Stimulated activated effector memory CD8-positive, alpha-beta T cell treated with anti-CD3 and anti-CD28 coated beads, Interleukin-12 subunit alpha, Interleukin-12 subunit beta, amount 100 ng/mL, for 72 hours (primary cell): ENCODE measurements around the gene MUSTN1.

Experiments
- ATAC-seq: fragments of 150-1000 bp; cut with Tn5 transposase; 2 replicates; pipeline ENCODE4 v1.10.0; 2021
- DNase-seq, 2 donors: peaks; one replicate each; pipeline ENCODE4 v3.0.0; 2021 to 2022; ENCODE audit warnings: low spot score in 2 of 2
- H3K27ac Mint-ChIP-seq: one replicate; pipeline ENCODE4 v1.8.0; 2022; ENCODE audit warnings: mild to moderate bottlenecking, mixed read lengths
- H3K36me3 Mint-ChIP-seq: one replicate; pipeline ENCODE4 v1.8.0; 2022; ENCODE audit warnings: mild to moderate bottlenecking, mixed read lengths
- H3K4me1 Mint-ChIP-seq: one replicate; pipeline ENCODE4 v1.8.0; 2022; ENCODE audit warnings: mixed read lengths
- H3K4me3 Mint-ChIP-seq: one replicate; pipeline ENCODE4 v1.8.0; 2022; ENCODE audit warnings: mild to moderate bottlenecking, mixed read lengths
- H3K9me3 Mint-ChIP-seq: one replicate; pipeline ENCODE4 v1.8.0; 2022; ENCODE audit warnings: mixed read lengths

The MUSTN1 gene

DNA sequence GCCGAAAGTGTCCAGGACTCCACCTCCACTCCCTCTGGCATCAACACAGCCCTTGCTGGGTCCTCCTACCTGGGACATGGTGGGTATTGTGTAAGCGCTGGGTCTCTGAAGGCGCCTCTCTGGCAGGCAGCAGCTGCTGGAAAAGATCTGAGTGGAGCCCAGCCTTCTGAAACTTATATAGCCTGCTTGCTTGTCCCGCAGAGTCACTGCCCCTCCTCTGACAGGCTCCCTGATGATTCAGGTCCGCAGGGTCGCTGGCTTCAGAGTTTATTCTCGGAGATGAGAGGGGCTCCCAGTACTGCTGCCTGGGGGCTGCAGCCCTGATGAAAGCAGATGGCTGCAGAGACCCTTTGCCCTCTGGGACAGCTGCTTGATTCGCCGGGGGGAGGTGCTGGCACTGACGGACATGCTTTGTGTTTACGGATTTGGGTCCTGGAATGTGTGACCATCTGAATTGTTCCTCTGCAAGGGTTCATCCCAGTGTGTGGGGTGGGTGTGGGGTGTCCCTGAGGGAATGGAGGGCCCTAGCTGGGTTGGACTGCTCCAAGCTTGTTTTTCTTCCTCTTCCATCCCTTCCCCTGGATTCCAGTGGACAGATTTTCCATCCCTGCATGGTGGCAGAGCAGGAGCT lies at the start of gene MUSTN1:
Gene MUSTN1 (minus strand): TSS at position 149 of the 631 bp plus-strand sequence. CDS start 71 bp downstream, at position 78.
- no peaks in the 10 kb centered on the region for H3K9me3 Mint-ChIP-seq
- peak within 1 kb of the TSS; percentile 48 for H3K27ac Mint-ChIP-seq
- DNase-seq (no peak), ATAC-seq (no peak)
- H3K4me1 Mint-ChIP-seq, result peaks cover 41% of the 10 kb centered on the region
- H3K36me3 Mint-ChIP-seq, result peaks cover 12% of the 10 kb centered on the region
- H3K4me3 Mint-ChIP-seq, result no peak within 1 kb of the TSS

DNA sequence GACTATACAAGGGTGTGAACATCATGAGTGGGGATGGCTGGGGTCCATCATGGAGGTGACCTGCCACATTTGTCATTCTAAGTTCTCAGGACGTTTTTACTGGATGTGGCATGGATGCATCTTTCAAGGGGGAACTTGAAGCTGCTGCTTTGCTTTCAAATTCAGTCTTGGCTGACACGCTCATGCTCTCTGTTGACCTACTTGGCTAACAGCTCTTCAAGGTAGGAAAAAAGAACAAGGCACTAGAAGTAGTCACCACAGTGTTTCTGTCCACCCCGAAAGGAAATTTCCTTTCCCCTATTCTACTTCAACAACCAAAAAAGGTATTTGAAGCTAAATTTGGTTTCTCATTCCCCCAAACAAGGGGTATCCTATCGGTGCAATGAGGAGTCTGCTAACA lies 47.6 kb upstream of the MUSTN1 start:
- ATAC-seq, result no peak

DNA sequence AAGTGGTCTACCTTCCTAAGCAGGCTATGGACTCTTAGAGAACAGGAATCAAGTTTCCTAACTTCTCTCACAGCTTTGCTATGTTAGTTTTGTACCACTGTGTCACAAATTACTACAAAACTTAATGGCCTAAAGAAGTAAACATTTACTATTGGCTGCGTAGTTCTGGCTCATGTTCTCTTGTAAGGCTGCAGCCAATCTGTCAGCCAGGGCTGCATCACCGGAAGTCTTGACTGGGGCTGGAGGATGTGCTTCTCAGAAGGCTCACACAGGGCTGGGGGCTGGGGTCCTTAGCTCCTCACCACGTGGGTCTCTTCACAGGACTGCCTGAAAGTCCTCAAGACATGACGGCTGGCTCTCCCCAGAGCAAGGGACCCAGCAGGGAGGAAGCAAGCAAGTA lies 47.1 kb upstream of the MUSTN1 start:
- H3K27ac Mint-ChIP-seq, result no peak overlapping the region
- no peaks in the 10 kb centered on the region for H3K9me3 Mint-ChIP-seq

More for the DNA sequence above, 47.6 kb upstream of the MUSTN1 start:
- peaks cover 49% of the 10 kb centered on the region for H3K4me1 Mint-ChIP-seq
- H3K9me3 Mint-ChIP-seq, result no peaks in the 10 kb centered on the region
- H3K27ac Mint-ChIP-seq, result no peak overlapping the region
- peaks cover 10% of the 10 kb centered on the region for H3K36me3 Mint-ChIP-seq
- DNase-seq, result no peak
- no peak overlapping the region for H3K4me3 Mint-ChIP-seq

DNA sequence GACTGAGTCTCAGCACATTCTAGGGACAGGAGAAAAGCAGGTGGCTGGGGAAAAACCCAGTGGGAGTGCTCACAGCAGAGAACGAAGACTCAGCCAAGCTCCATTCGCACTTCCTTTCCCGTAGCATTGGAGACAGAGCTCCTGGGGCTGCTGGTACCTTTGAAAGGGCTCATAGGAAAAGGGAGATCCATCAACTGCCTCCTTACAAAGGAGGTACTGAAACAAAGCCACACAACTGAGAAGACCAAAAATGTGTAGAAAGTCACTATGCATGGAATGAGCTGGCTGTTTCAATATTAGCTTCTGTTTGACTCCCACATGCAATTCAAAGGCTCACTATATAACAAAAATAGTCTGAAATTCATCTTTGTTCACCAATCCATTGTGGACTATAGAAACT lies 45.7 kb upstream of the MUSTN1 start:
- H3K4me1 Mint-ChIP-seq, result peaks cover 49% of the 10 kb centered on the region
- peak; percentile 87 for ATAC-seq
- peak overlapping the region; percentile 60 for H3K27ac Mint-ChIP-seq
- H3K4me3 Mint-ChIP-seq, result no peak overlapping the region
- H3K9me3 Mint-ChIP-seq, result no peaks in the 10 kb centered on the region
- H3K36me3 Mint-ChIP-seq, result peaks cover 4% of the 10 kb centered on the region
- DNase-seq, result no peak

More for the DNA sequence above, 47.1 kb upstream of the MUSTN1 start:
- Mint-ChIP-seq H3K4me3 (no peak overlapping the region), H3K36me3 (peaks cover 10% of the 10 kb centered on the region), H3K4me1 (peaks cover 54% of the 10 kb centered on the region)
- ATAC-seq (no peak), DNase-seq (no peak)

DNA sequence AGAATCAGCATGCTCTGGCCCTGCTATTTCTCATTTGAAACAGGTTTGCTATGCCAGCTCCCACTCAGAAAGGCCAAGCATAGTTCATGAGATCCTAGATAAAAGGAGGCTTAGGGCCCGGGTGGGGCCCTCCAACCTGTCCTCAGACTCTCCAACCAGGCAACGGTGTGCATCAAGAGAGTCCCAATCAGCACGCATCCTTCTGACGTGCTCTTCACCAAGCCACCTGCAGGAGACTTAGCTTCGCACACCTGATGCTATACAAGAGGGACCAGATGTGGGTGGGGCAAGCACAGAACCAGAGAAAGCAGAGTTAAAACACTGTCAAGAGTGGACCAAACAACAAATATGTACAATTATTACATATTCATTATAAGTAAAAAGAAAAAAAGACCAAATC lies 45.2 kb upstream of the MUSTN1 start:
- peaks cover under 1% of the 10 kb centered on the region for H3K36me3 Mint-ChIP-seq
- H3K27ac Mint-ChIP-seq, result peak overlapping the region; percentile 60
- H3K4me1 Mint-ChIP-seq, result peaks cover 53% of the 10 kb centered on the region
- DNase-seq, result no peak
- H3K9me3 Mint-ChIP-seq, result no peaks in the 10 kb centered on the region
- ATAC-seq, result peak; percentile 8
- H3K4me3 Mint-ChIP-seq, result no peak overlapping the region

DNA sequence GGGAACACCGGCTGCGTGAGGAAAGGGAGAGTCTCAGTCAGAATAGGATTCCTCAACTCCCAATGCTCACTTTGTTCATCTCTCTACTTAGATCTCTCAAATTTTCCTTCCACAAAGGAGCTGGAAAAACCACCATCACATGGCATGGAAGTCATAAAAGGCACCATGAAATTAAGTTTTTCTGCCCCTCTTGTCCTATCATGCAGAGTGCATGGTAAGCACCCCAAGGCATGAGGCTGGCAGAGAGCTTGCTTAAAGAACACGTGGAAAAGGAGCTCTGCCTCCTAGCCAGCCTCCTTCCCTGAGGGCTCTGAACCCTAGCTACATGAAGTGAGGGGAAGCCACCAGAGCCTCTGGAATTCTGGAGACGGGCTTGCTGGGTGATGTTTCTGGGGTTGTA lies 44.8 kb upstream of the MUSTN1 start:
- ATAC-seq, result no peak
- Mint-ChIP-seq H3K9me3 (no peaks in the 10 kb centered on the region), H3K4me3 (no peak overlapping the region), H3K4me1 (peaks cover 58% of the 10 kb centered on the region), H3K36me3 (no peaks in the 10 kb centered on the region), H3K27ac (no peak overlapping the region)
- no peak for DNase-seq

DNA sequence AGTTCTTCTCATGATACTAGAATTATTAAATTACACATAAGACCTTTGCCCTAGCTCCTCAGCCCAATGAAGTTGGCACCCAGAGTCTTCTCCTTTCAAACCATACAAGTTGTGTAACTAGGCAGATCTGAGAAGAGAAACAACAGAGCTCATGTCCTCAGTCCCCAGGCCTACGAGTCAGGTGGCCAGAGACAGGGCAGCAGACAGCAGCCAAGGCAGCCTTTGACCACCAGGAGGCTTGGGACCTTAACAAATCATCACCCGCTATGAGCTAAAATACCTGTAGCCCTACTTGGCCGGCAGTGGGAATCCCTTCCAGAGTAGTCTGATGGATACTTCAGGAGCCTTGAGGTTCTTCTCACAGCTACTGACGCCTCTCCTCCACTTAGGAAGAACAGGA lies 44.3 kb upstream of the MUSTN1 start:
- Mint-ChIP-seq H3K4me1 (peaks cover 63% of the 10 kb centered on the region), H3K9me3 (no peaks in the 10 kb centered on the region), H3K4me3 (no peak overlapping the region), H3K36me3 (no peaks in the 10 kb centered on the region), H3K27ac (no peak overlapping the region)
- DNase-seq (no peak), ATAC-seq (no peak)

DNA sequence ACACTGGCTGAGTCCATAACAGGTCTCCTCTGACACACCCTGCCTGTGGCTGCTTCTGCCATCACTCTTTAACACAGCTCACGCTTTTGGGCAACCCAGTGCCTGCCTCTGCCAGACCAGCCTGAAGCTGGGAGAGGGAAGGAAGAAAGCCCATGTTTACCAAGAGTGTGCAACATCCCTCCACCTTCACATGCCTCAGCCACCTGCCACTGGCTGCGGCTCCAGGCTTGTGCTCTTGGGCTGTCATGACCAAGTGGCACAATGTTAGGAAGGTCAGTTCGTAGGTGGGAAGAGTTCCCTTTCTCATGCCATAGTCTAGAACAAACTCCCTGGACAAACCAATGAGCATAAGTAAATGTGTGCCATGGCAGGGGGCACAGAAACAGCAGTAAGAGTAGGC lies 42.3 kb upstream of the MUSTN1 start:
- Mint-ChIP-seq H3K36me3 (no peaks in the 10 kb centered on the region), H3K4me1 (peaks cover 59% of the 10 kb centered on the region), H3K4me3 (no peak overlapping the region), H3K27ac (no peak overlapping the region), H3K9me3 (no peaks in the 10 kb centered on the region)
- ATAC-seq (no peak), DNase-seq (no peak)

DNA sequence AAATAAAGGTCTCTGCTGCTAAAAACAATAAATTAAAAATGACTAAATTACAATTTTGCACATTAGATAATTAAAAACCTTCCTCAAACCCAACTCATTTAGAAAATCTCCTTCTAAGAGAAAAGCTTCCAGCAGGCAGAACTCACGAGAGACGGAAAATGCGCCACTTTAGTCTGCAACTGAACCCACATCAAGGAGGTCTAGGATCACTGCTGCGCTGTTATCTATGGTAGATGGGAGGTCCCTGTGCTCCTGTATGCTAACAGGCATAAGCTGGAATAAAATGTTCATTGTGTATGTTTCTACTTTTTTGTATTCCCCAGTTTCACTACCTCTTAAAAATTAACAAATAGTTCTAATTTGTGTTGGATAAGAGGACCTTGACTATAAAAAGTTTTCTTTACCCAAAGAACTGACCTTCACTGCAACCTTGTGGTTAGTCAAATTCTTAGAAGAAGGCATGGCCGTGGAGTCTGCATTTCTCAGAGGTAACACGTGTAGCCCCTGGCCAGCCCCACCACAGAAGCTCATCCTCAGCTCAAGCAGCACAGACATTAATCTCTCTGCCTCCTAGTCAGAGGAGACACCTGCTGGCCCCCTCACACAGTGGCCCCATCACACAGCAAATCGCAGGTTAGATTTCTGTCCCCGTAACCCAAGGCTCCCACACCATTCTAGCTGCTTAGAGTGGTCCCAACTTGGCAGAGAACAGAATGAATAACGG lies 40.2 kb upstream of the MUSTN1 start:
- H3K4me1 Mint-ChIP-seq, result peaks cover 62% of the 10 kb centered on the region
- no peaks in the 10 kb centered on the region for H3K9me3 Mint-ChIP-seq

DNA sequence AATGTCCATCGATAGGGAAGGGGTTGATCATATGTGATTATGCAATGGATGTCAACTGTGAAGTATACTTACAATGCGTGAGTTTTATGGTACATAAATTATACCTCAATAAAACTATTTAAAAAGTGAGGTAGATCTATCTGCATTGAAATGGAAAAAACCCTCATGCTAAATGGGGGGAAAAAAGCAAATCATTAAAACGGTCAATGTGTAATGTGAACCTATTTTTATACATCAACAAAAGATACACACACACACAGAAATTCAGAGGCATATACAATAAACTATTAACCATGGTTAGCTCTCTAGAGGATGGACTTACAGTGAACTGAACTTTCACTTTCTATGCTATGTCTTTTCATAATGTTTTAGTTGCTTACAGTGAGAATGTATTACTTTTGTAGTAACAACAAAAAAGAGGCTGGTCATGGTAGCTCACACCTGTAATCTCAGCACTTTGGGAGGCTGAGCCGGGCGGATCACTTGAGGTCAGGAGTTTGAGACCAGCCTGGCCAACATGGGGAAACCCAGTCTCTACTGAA lies 39.4 kb upstream of the MUSTN1 start:
- peak overlapping the region; percentile 29 for H3K27ac Mint-ChIP-seq
- no peaks in the 10 kb centered on the region for H3K36me3 Mint-ChIP-seq
- H3K4me3 Mint-ChIP-seq, result no peak overlapping the region
- H3K9me3 Mint-ChIP-seq, result no peaks in the 10 kb centered on the region
- DNase-seq (no peak), ATAC-seq (no peak)
- H3K4me1 Mint-ChIP-seq, result peaks cover 58% of the 10 kb centered on the region

More for the DNA sequence above, 40.2 kb upstream of the MUSTN1 start:
- Mint-ChIP-seq H3K27ac (no peak overlapping the region), H3K36me3 (no peaks in the 10 kb centered on the region), H3K4me3 (no peak overlapping the region)
- no peak for DNase-seq
- no peak for ATAC-seq

DNA sequence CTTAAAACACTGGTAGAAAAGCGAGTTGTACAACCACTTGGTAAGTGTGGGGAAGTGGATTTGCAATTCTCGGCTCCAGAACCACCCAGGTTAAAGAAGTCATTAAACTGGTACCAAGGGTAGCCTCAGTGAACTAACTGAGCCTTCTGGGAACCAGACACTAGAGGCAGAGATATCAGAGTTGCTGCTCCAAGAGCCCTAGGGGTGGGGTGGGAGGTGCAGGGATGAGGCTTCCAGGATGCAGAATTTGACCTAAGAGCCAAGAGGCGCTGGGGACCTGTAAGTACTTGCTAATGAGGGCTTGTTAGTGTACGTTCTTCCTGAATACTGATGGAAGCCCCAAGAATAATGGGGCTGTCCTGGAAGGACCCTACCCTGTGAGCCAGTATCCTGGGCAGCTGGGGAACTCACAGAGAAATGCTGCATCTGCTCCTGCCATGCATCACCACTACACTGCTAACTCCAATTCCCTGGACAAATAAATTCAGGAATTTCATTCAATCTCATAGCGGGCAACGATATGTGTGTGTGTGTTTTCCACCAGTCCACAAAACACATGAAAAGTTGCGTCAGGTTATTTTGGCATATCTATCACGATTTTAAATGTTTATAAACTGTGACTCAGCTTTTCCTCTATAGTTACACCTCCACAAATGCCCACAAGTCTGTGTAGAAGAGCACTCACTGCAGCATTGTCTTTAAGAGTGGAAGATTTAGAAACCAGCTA lies 38.8 kb upstream of the MUSTN1 start:
- H3K36me3 Mint-ChIP-seq, result no peaks in the 10 kb centered on the region
- peaks cover 55% of the 10 kb centered on the region for H3K4me1 Mint-ChIP-seq
- no peaks in the 10 kb centered on the region for H3K9me3 Mint-ChIP-seq
- DNase-seq, result no peak
- H3K4me3 Mint-ChIP-seq, result no peak overlapping the region
- H3K27ac Mint-ChIP-seq, result peak overlapping the region; percentile 29
- peak; percentile 46 for ATAC-seq

DNA sequence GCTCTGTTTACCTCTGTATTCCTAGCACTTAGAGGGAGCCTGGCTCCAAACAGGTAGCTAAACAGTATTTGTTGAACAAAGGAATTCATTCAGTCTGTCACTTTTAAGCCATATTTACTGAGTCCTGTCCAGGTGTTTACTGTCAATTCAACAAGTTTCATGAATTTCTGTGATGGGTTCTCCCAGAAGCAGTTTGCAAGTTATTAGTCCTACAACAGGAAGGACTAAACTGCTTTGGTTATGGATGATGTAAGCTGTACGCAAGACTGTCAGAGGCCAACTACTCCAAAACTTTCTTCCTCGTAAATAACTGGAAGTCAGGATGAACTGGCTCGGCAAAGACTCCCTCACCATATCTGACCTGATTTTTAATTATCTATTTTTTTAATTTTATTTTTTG lies 37.4 kb upstream of the MUSTN1 start:
- H3K4me3 Mint-ChIP-seq, result no peak overlapping the region
- H3K4me1 Mint-ChIP-seq, result peaks cover 52% of the 10 kb centered on the region
- DNase-seq (no peak), ATAC-seq (no peak)
- H3K9me3 Mint-ChIP-seq, result no peaks in the 10 kb centered on the region
- H3K36me3 Mint-ChIP-seq, result no peaks in the 10 kb centered on the region
- H3K27ac Mint-ChIP-seq, result peak overlapping the region; percentile 69

DNA sequence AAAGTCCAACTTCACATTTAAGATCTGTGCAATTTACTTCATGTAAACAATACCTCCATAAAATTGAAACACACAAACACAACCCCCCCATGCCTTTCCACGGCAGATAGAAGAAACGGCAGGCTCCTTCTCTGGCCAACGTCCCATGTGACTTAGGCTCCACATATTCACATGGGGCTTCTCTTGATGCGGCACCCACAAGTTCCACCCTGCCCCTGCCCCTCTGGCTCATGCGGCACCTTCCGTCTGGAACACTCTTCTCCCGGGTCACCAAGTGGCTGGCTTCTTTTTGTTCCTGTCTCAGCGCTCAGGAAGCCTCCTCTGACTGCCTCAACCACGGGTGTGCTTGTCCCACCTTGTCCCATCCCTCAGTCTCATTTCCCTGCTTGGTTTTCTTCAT lies 36.9 kb upstream of the MUSTN1 start:
- Mint-ChIP-seq H3K9me3 (no peaks in the 10 kb centered on the region), H3K27ac (peak overlapping the region; percentile 69), H3K4me1 (peaks cover 48% of the 10 kb centered on the region), H3K4me3 (no peak overlapping the region), H3K36me3 (no peaks in the 10 kb centered on the region)
- no peak for ATAC-seq
- DNase-seq, result no peak

DNA sequence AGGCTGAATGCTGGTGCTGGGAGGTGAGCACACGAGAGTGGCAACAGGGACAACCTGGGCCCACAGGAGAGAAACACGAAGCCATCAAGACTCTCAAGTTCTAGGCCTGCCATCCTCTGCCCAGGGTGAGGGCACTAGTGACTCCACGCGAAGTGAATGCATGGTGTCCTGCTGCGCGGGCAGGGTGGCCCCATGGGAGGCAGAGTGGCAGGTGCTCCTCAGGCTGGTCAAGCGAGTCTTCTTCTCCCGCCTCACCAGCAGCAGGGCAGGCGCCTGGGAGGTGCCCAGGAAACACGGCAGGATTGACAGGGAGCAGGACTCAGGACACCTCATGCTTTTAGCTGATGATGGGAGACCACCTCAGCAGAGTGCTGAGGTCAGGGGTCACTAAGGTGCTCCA lies 35.7 kb upstream of the MUSTN1 start:
- peaks cover 53% of the 10 kb centered on the region for H3K4me1 Mint-ChIP-seq
- ATAC-seq (no peak), DNase-seq (no peak)
- H3K36me3 Mint-ChIP-seq, result peaks cover 5% of the 10 kb centered on the region
- H3K9me3 Mint-ChIP-seq, result peaks cover 2% of the 10 kb centered on the region
- peak overlapping the region; percentile 69 for H3K27ac Mint-ChIP-seq
- no peak overlapping the region for H3K4me3 Mint-ChIP-seq

DNA sequence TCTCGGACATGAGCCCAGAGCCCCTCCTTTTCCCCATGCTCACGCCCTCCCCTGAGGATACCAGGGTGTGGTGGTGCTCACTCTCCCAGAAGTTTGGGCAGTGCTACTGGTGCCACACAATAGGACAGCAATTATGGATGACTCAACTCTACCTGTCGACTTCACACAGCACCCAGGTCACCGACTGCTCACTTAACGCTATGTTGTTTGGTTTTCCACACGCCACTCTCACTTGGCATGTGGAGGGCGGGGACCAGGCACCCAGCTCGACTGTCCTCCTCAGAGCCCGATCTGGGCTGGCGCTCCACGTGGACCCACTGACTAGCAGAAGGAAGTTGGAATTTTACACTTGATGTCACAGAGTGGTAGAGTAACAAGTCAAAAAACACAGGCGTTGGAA lies 31.6 kb upstream of the MUSTN1 start:
- peaks cover 5% of the 10 kb centered on the region for H3K9me3 Mint-ChIP-seq
- H3K36me3 Mint-ChIP-seq, result peaks cover 5% of the 10 kb centered on the region
- DNase-seq (no peak), ATAC-seq (no peak)
- H3K27ac Mint-ChIP-seq, result peak overlapping the region; percentile 13
- peaks cover 36% of the 10 kb centered on the region for H3K4me1 Mint-ChIP-seq
- H3K4me3 Mint-ChIP-seq, result no peak overlapping the region
